Astrocyte (in vitro differentiated cells and primary cell): ENCODE results near the gene DCT. TPM values are rescaled to one million over a fixed set of nuclear protein-coding genes. Genes with fewer than 3 reads are reported as not detected.

Experiments
- DNase-seq: peaks from one replicate; pipeline ENCODE4 v3.0.0-alpha.2; 2010; ENCODE audit warnings: low read depth
- FAIRE-seq: peaks from 2 replicates; lab custom pipeline; 2011; peaks lifted over from hg19 to GRCh38; lab: Jason Lieb, UNC
- H2AFZ ChIP-seq: 2 replicates; pipeline ENCODE4 v1.6.0; 2012; ENCODE audit warnings: low read depth, low read length, inconsistent platforms
- H3K27ac ChIP-seq: 2 replicates; pipeline ENCODE4 v1.5.1; 2011; ENCODE audit warnings: low read depth, low read length, inconsistent platforms
- H3K27me3 ChIP-seq: 2 replicates; pipeline ENCODE4 v1.6.0; 2011; ENCODE audit warnings: low read length, inconsistent platforms; ENCODE audit not compliant: insufficient read depth
- H3K36me3 ChIP-seq: 2 replicates; pipeline ENCODE4 v1.5.1; 2011; ENCODE audit warnings: low read length, inconsistent platforms; ENCODE audit not compliant: insufficient read depth
- H3K4me1 ChIP-seq: 2 replicates; pipeline ENCODE4 v1.5.1; 2011; ENCODE audit warnings: low read length, inconsistent platforms; ENCODE audit not compliant: insufficient read depth
- H3K4me2 ChIP-seq: 2 replicates; pipeline ENCODE4 v1.6.0; 2012; ENCODE audit warnings: low read length, inconsistent platforms
- H3K4me3 ChIP-seq: 2 replicates; pipeline ENCODE4 v1.5.1; 2011; ENCODE audit warnings: low read depth, mild to moderate bottlenecking, low read length, inconsistent platforms; ENCODE audit not compliant: insufficient read depth
- H3K79me2 ChIP-seq: 2 replicates; pipeline ENCODE4 v1.6.0; 2012; ENCODE audit warnings: mild to moderate bottlenecking, low read length, inconsistent platforms; ENCODE audit not compliant: insufficient read depth
- H3K9ac ChIP-seq: 2 replicates; pipeline ENCODE4 v1.6.0; 2012; ENCODE audit warnings: mild to moderate bottlenecking, low read length, inconsistent platforms
- H3K9me3 ChIP-seq: 2 replicates; pipeline ENCODE4 v1.5.1; 2012; ENCODE audit warnings: low read depth, mild to moderate bottlenecking, low read length, inconsistent platforms; ENCODE audit not compliant: insufficient read depth
- H4K20me1 ChIP-seq: 2 replicates; pipeline ENCODE4 v1.6.0; 2012; ENCODE audit warnings: low read length, inconsistent platforms; ENCODE audit not compliant: insufficient read depth
- H3K27ac Mint-ChIP-seq: one replicate; pipeline ENCODE4 v1.8.0; 2021; ENCODE audit warnings: mild to moderate bottlenecking, mixed read lengths; ENCODE audit not compliant: unreplicated experiment
- H3K27me3 Mint-ChIP-seq: one replicate; pipeline ENCODE4 v1.8.0; 2021; ENCODE audit warnings: low read depth, mixed read lengths; ENCODE audit not compliant: unreplicated experiment
- H3K36me3 Mint-ChIP-seq: one replicate; pipeline ENCODE4 v1.8.0; 2021; ENCODE audit warnings: low read depth, mixed read lengths; ENCODE audit not compliant: unreplicated experiment
- H3K4me1 Mint-ChIP-seq: one replicate; pipeline ENCODE4 v1.8.0; 2021; ENCODE audit warnings: low read depth, mixed read lengths; ENCODE audit not compliant: unreplicated experiment
- H3K4me3 Mint-ChIP-seq: one replicate; pipeline ENCODE4 v1.8.0; 2021; ENCODE audit warnings: mild to moderate bottlenecking, moderate library complexity, mixed read lengths; ENCODE audit not compliant: unreplicated experiment
- H3K9me3 Mint-ChIP-seq: one replicate; pipeline ENCODE4 v1.8.0; 2021; ENCODE audit warnings: mild to moderate bottlenecking, mixed read lengths; ENCODE audit not compliant: unreplicated experiment
- EZH2 ChIP-seq: IDR thresholded peaks from 2 replicates; pipeline ENCODE4 v1.6.1; 2012; ENCODE audit warnings: mild to moderate bottlenecking, low read length, inconsistent platforms; ENCODE audit not compliant: insufficient read depth
- total RNA-seq: library from RNA; stranded (reverse); gene quantifications from 2 replicates; pipeline ENCODE4 v1.2.1, GENCODE V29; 2021
- TF ChIP-seq, protein P1 (sequence below): IDR thresholded peaks from 2 replicates; pipeline ENCODE4 v1.5.1; 2011; ENCODE audit warnings: low read depth, mild to moderate bottlenecking, inconsistent platforms, low read length, moderate library complexity; ENCODE audit not compliant: insufficient read depth

The DCT gene
- total RNA-seq, 1 donor from 2014 or later: 0.05 TPM

DNA sequence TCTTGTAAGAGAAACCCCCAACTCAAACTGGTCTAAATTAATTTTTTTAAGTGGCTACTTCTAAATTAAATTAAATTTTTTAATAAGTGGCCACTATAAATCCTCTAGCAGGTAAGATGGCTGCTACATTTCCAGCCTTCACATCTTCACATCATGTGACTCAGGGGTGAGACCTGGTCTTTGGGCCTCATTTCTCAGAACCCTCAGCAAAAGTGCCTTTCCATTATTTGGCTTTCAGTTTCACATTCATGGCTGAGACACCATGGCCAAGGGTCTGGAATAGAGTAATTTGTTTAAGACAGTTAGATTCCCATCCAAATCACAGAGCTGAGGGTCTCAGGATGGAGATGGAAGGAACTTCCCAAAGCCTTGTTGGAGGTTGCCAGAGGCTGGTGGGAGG, 47.5 kb downstream of the DCT start:
- Histone ChIP-seq H2AFZ (no peak overlapping the region), H3K27me3 (peaks cover 6% of the 10 kb centered on the region), H4K20me1 (no peaks in the 10 kb centered on the region), H3K4me1 (no peaks in the 10 kb centered on the region), H3K27ac (no peak overlapping the region), H3K4me2 (no peak overlapping the region), H3K9ac (no peak overlapping the region), H3K9me3 (no peaks in the 10 kb centered on the region), H3K36me3 (no peaks in the 10 kb centered on the region), H3K4me3 (no peak overlapping the region), H3K79me2 (no peaks in the 10 kb centered on the region)
- Mint-ChIP-seq H3K4me1 (no peaks in the 10 kb centered on the region), H3K9me3 (no peaks in the 10 kb centered on the region), H3K36me3 (no peaks in the 10 kb centered on the region), H3K27ac (no peak overlapping the region), H3K4me3 (no peak overlapping the region), H3K27me3 (no peaks in the 10 kb centered on the region)
- TF ChIP-seq, protein P1, sequence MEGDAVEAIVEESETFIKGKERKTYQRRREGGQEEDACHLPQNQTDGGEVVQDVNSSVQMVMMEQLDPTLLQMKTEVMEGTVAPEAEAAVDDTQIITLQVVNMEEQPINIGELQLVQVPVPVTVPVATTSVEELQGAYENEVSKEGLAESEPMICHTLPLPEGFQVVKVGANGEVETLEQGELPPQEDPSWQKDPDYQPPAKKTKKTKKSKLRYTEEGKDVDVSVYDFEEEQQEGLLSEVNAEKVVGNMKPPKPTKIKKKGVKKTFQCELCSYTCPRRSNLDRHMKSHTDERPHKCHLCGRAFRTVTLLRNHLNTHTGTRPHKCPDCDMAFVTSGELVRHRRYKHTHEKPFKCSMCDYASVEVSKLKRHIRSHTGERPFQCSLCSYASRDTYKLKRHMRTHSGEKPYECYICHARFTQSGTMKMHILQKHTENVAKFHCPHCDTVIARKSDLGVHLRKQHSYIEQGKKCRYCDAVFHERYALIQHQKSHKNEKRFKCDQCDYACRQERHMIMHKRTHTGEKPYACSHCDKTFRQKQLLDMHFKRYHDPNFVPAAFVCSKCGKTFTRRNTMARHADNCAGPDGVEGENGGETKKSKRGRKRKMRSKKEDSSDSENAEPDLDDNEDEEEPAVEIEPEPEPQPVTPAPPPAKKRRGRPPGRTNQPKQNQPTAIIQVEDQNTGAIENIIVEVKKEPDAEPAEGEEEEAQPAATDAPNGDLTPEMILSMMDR: no peak
- TF ChIP-seq EZH2: no peak
- DNase-seq (no peak), FAIRE-seq (no peak)

DNA sequence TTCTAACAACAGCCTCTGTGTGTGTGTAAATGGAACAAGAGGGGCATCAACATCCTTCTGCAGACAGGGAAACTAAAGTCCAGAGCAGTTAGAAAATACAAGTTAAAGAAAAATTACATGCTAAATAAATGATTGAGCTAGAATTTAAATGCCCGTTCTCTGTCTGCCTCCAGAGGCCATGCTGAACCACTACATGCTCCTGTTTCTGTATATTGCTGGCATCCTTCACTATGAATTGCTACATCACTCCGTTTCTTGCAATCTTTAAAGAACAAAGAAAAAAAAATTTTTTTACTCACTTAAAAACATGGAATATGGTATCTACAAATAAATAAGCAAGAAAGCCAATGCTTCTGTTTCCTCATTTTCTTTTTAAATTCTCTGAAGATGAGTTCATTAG, 47.9 kb downstream of the DCT start:
- TF ChIP-seq, protein P1: no peak
- TF ChIP-seq EZH2: no peak
- Mint-ChIP-seq H3K9me3 (no peaks in the 10 kb centered on the region), H3K4me1 (no peaks in the 10 kb centered on the region), H3K4me3 (no peak overlapping the region), H3K27me3 (no peaks in the 10 kb centered on the region), H3K27ac (no peak overlapping the region), H3K36me3 (no peaks in the 10 kb centered on the region)
- H3K36me3 ChIP-seq: no peaks in the 10 kb centered on the region
- H3K4me2 ChIP-seq: no peak overlapping the region
- no peaks in the 10 kb centered on the region for H3K4me1 ChIP-seq
- no peak overlapping the region for H2AFZ ChIP-seq
- H3K27me3 ChIP-seq: peaks cover 6% of the 10 kb centered on the region
- H3K9ac ChIP-seq: no peak overlapping the region
- no peak overlapping the region for H3K4me3 ChIP-seq
- H3K9me3 ChIP-seq: no peaks in the 10 kb centered on the region
- no peak for FAIRE-seq
- DNase-seq: no peak
- no peaks in the 10 kb centered on the region for H3K79me2 ChIP-seq
- H3K27ac ChIP-seq: no peak overlapping the region
- no peaks in the 10 kb centered on the region for H4K20me1 ChIP-seq

DNA sequence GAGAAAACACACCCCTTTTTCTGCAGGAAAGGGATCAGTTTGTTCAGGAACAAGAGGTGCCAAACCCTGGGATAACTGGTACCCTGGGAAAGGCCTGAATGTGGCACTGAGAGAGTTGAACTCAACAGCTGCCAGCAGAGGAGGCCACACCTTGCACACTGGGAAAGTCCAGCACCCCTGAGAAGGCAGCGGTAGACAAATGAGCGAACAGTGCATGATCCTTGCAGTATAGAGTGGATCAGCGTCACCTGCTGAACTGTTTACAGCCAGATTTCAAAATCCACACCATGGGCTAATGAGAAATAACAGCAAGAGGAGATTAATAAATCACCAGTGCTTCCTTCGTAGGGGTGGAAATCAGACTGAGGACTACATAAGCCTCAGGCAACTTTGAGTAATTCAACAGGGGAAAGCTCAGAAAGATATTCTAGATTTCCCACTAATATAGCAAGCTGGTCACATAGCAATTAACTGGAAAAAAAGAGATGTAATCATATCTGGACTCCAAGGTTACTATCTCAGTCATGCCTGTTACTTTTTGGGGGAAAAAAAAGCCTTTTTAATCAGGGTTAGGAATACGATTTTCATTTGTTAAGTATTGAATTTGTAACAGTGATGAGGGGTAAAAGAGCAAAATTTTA, 52.0 kb downstream of the DCT start:
- no peaks in the 10 kb centered on the region for H3K4me1 Mint-ChIP-seq
- no peak overlapping the region for H3K27ac Mint-ChIP-seq
- H3K27me3 Mint-ChIP-seq: no peaks in the 10 kb centered on the region
- Histone ChIP-seq H3K36me3 (no peaks in the 10 kb centered on the region), H3K9ac (no peak overlapping the region), H3K27ac (no peak overlapping the region), H3K4me1 (no peaks in the 10 kb centered on the region), H3K4me2 (no peak overlapping the region), H3K4me3 (no peak overlapping the region), H2AFZ (no peak overlapping the region), H3K9me3 (no peaks in the 10 kb centered on the region), H3K79me2 (no peaks in the 10 kb centered on the region), H3K27me3 (no peaks in the 10 kb centered on the region), H4K20me1 (no peaks in the 10 kb centered on the region)
- DNase-seq (no peak), FAIRE-seq (no peak)
- no peak overlapping the region for H3K4me3 Mint-ChIP-seq
- H3K36me3 Mint-ChIP-seq: peaks cover 1% of the 10 kb centered on the region
- peaks cover 3% of the 10 kb centered on the region for H3K9me3 Mint-ChIP-seq
- TF ChIP-seq, protein P1: no peak
- TF ChIP-seq EZH2: no peak
